OCI-LY3 (cell line): ENCODE results near the gene PCDH8.

Experiments used
- EZH2phosphoT487 ChIP-seq: fragments of 200-600 bp; shearing (Covaris generic); IDR thresholded peaks from 2 replicates; pipeline ENCODE4 v1.6.1; 2018; ENCODE audit warnings: antibody characterized with exemption, mixed run types, low read depth
- TF ChIP-seq, protein P1 (sequence below): fragments of 200-600, 300-600 bp; sonication (generic); IDR thresholded peaks from 2 replicates; pipeline ENCODE4 v1.5.1; 2014; ENCODE audit warnings: antibody characterized with exemption, low read length, low read depth

DNA sequence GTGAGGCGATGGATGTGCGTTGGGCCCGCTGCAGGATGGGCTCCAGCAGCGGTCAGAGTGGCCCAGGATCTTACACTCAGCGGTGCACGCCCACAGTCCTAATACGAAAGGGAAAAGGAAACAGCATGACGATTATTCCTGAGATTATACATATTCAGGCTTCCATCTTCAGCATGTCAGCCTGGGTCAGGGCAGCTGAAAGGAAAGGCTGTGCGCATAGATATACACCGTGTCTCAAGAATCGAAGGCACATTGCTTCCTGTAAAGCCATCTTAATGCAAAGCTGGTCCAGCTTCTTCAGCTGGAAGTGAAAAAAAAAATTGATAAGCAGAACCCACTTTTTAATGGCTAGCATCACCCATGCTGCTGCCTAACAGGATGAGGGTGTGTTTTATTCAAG, 3.6 kb downstream of the PCDH8 start:
- TF ChIP-seq, protein P1, sequence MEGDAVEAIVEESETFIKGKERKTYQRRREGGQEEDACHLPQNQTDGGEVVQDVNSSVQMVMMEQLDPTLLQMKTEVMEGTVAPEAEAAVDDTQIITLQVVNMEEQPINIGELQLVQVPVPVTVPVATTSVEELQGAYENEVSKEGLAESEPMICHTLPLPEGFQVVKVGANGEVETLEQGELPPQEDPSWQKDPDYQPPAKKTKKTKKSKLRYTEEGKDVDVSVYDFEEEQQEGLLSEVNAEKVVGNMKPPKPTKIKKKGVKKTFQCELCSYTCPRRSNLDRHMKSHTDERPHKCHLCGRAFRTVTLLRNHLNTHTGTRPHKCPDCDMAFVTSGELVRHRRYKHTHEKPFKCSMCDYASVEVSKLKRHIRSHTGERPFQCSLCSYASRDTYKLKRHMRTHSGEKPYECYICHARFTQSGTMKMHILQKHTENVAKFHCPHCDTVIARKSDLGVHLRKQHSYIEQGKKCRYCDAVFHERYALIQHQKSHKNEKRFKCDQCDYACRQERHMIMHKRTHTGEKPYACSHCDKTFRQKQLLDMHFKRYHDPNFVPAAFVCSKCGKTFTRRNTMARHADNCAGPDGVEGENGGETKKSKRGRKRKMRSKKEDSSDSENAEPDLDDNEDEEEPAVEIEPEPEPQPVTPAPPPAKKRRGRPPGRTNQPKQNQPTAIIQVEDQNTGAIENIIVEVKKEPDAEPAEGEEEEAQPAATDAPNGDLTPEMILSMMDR: no peak
- no peak for TF ChIP-seq EZH2phosphoT487
